H1 (cell line): ENCODE results near the gene SLC27A6. TPM values are rescaled to one million over a fixed set of nuclear protein-coding genes. Genes with fewer than 3 reads are reported as not detected.

ENCODE experiments used
- ATF2 ChIP-seq: IDR thresholded peaks from 2 replicates; pipeline ENCODE4 v1.6.1; 2012; ENCODE audit warnings: low read length, inconsistent platforms
- ATF3 ChIP-seq: IDR thresholded peaks from 2 replicates; pipeline ENCODE4 v1.6.1; 2011; ENCODE audit warnings: low read depth, mild to moderate bottlenecking, low read length; ENCODE audit not compliant: insufficient read depth
- RBBP5 ChIP-seq: IDR thresholded peaks from 2 replicates; pipeline ENCODE4 v1.7.1; 2012; ENCODE audit warnings: low read depth, mild to moderate bottlenecking, inconsistent platforms, low read length, moderate library complexity, borderline replicate concordance
- polyA plus RNA-seq, 7 experiments: library from polyadenylated mRNA; depleted of rRNA in 3 of 7; stranded (reverse) in 5 of 7; unstranded in 2 of 7; fragments of >200 nt in 5 of 7; fragments of 200-250 nt in 2 of 7; gene quantifications; 1 replicate in 5 of 7; 2 replicates in 1 of 7; 4 replicates in 1 of 7; pipeline versions ENCODE4 v1.2.1 to v1.2.3, GENCODE V29; 2011 to 2013; ENCODE audit warnings: missing spikeins in 2 of 7, mixed read lengths in 2 of 7
- total RNA-seq: library from RNA; stranded (reverse); fragmentation: NEBNext Ultra II Directional; extraction: Animal tissue kit (Norgen Biotek cat#: 25700); gene quantifications from 2 replicates; pipeline ENCODE4 v1.2.1, GENCODE V29; 2021

SLC27A6 gene
- total and polyA plus RNA-seq, 2 of the 8 experiments (the other 6 are each of a cell fraction or from before 2014, with no cell fraction given) = 4.0 to 4.7 TPM

- TF ChIP-seq ATF3 (no peak), ATF2 (no peak), RBBP5 (peak; percentile 59)
These were observed 482 bp downstream of the SLC27A6 start (continued) for GRCh38 chr5:128965638-128966302.
